22Rv1 (cell line): ENCODE measurements around the gene KRT33B.

ENCODE experiments used
- CTCF ChIP-seq: fragments of 450-650 bp; IDR thresholded peaks from 2 replicates; pipeline ENCODE4 v1.5.1; 2017; ENCODE audit warnings: mild to moderate bottlenecking
- ZFX ChIP-seq: fragments of 450-650 bp; IDR thresholded peaks from 2 replicates; pipeline ENCODE4 v1.6.1; 2017; ENCODE audit warnings: antibody characterized with exemption, borderline replicate concordance

- TF ChIP-seq CTCF (no peak), ZFX (no peak)
Observed at GRCh38 chr17:41393294-41393693, 23.7 kb upstream of the KRT33B start.
